Muscle of back (tissue), 11 donors: Measurements from ENCODE around the gene PLCL2. TPM values are rescaled to one million over a fixed set of nuclear protein-coding genes. Genes with fewer than 3 reads are reported as not detected.
"Not testable (repeated sequence)": the region's sequence is repeated elsewhere in the genome, so short reads cannot be mapped to it uniquely, and the experiment has no call there.

Experiments
- DNase-seq, 3 donors: peaks; one replicate each; pipeline versions ENCODE4 v3.0.0 to v3.0.0-alpha.2; 2013
- polyA plus RNA-seq, 10 donors: library from polyadenylated mRNA; unstranded; fragments of 120-200 nt; gene quantifications; one replicate each; pipeline ENCODE4 v1.2.1, GENCODE V29; 2013; ENCODE audit not compliant: insufficient read length in 10 of 10

Gene PLCL2
- polyA plus RNA-seq, 10 donors = 7.7 to 18.1 (median 11.4) TPM

GRCh38 chr3:16916840-16917239, 32.1 kb downstream of the PLCL2 start:
- peak in 1 of 3 donors; percentile 8 for DNase-seq

- DNase-seq = peak in 1 of 3 donors; percentile 31
Measured at GRCh38 chr3:16917256-16917935, 32.6 kb downstream of the PLCL2 start.

GRCh38 chr3:16917980-16918682, 33.4 kb downstream of the PLCL2 start:
- no peak for DNase-seq

- no peak for DNase-seq
Measured at GRCh38 chr3:16918683-16919025, 33.9 kb downstream of the PLCL2 start.

- no peak for DNase-seq
Measured at GRCh38 chr3:16923112-16923511, 38.4 kb downstream of the PLCL2 start.

- no peak for DNase-seq
Measured at GRCh38 chr3:16927485-16927884, 42.7 kb downstream of the PLCL2 start.

GRCh38 chr3:16928386-16929132, 43.8 kb downstream of the PLCL2 start:
- peak in 1 of 3 donors; percentile 18 for DNase-seq

GRCh38 chr3:16929311-16929710, 44.6 kb downstream of the PLCL2 start:
- peak; percentile 5 to 33 (median 14) for DNase-seq

GRCh38 chr3:16932877-16933276, 48.1 kb downstream of the PLCL2 start:
- DNase-seq = no peak

GRCh38 chr3:16935781-16936180, 51.0 kb downstream of the PLCL2 start:
- DNase-seq = no peak

GRCh38 chr3:16936233-16936632, 51.5 kb downstream of the PLCL2 start:
- no peak for DNase-seq

GRCh38 chr3:16936676-16937230, 52.0 kb downstream of the PLCL2 start:
- no peak for DNase-seq

GRCh38 chr3:16937326-16937845, 52.6 kb downstream of the PLCL2 start:
- DNase-seq = no peak

GRCh38 chr3:16940769-16941700, 56.3 kb downstream of the PLCL2 start:
- no peak for DNase-seq

GRCh38 chr3:16942955-16943354, 58.2 kb downstream of the PLCL2 start:
- DNase-seq = no peak

- DNase-seq = no peak
Measured at GRCh38 chr3:16943857-16944256, 59.1 kb downstream of the PLCL2 start.

GRCh38 chr3:16944356-16944755, 59.6 kb downstream of the PLCL2 start:
- DNase-seq = no peak

GRCh38 chr3:16945330-16945729, 60.6 kb downstream of the PLCL2 start:
- DNase-seq = no peak

- no peak for DNase-seq
Measured at GRCh38 chr3:16950282-16950681, 65.5 kb downstream of the PLCL2 start.

GRCh38 chr3:16950845-16951244, 66.1 kb downstream of the PLCL2 start:
- no peak for DNase-seq

GRCh38 chr3:16957852-16958251, 73.1 kb downstream of the PLCL2 start:
- not testable (repeated sequence) for DNase-seq
